Breast epithelium (tissue), 4 donors: ENCODE measurements around the gene TEAD1. TPM values are rescaled to one million over a fixed set of nuclear protein-coding genes. Genes with fewer than 3 reads are reported as not detected.

Experiments
- DNase-seq, 2 donors: peaks; one replicate each; pipeline ENCODE4 v3.0.0-alpha.2; 2019; ENCODE audit warnings: low spot score in 2 of 2
- H3K27ac ChIP-seq, 2 donors: fragments of 200-600 bp; sonication (generic) in 1 of 2; one replicate each; pipeline ENCODE4 v1.5.1; 2016 to 2019; ENCODE audit warnings: mild to moderate bottlenecking in 1 of 2
- H3K27me3 ChIP-seq, 2 donors: fragments of 200-600 bp; sonication (generic) in 1 of 2; one replicate each; pipeline versions ENCODE4 v1.5.1 to v1.6.0; 2017 to 2019; ENCODE audit warnings: control low read depth in 1 of 2, mild to moderate bottlenecking in 1 of 2
- H3K36me3 ChIP-seq: fragments of 200-600 bp; one replicate; pipeline ENCODE4 v1.5.1; 2019
- H3K4me1 ChIP-seq, 2 donors: fragments of 200-600 bp; sonication (generic); one replicate each; pipeline ENCODE4 v1.5.1; 2016 to 2019; ENCODE audit warnings: control low read depth in 1 of 2
- H3K4me3 ChIP-seq, 3 donors: fragments of 200-600 bp; sonication (generic); 1 replicate in 2 of 3; 2 replicates in 1 of 3; pipeline ENCODE4 v1.5.1; 2016 to 2019; ENCODE audit warnings: mild to moderate bottlenecking in 3 of 3, moderate library complexity in 2 of 3
- H3K9me3 ChIP-seq, 2 donors: fragments of 200-600 bp; sonication (generic) in 1 of 2; one replicate each; pipeline ENCODE4 v1.5.1; 2016 to 2019; ENCODE audit warnings: control low read depth in 1 of 2
- POLR2A ChIP-seq: fragments of 450-650 bp; IDR thresholded peaks from one replicate; pipeline ENCODE4 v1.6.1; 2016; ENCODE audit warnings: antibody characterized with exemption, mild to moderate bottlenecking, moderate library complexity
- POLR2AphosphoS5 ChIP-seq, 3 donors: sonication (generic); formaldehyde crosslinking; IDR thresholded peaks; one replicate each; pipeline ENCODE4 v1.6.1; 2017; ENCODE audit warnings: antibody characterized with exemption in 3 of 3
- intact Hi-C: fragments of 100-400 bp; cut with DNase I; formaldehyde crosslinking; loops from one replicate; pipeline ENCODE4 v1.15.1; 2023; ENCODE audit warnings: low total_unique reads
- total RNA-seq, 3 donors: library from RNA; depleted of rRNA; stranded (reverse); fragments of >200 nt; gene quantifications; one replicate each; pipeline ENCODE4 v1.1.0, GENCODE V29; 2016
- TF ChIP-seq, protein P1 (sequence below), 3 donors: fragments of 450-650 bp; IDR thresholded peaks; one replicate each; pipeline ENCODE4 v1.5.1; 2016 to 2017; ENCODE audit warnings: antibody characterized with exemption in 3 of 3, mild to moderate bottlenecking in 3 of 3, moderate library complexity in 3 of 3

Gene TEAD1
- total RNA-seq, 3 donors from 2014 or later = 67.8 to 110 (median 80.1) TPM

DNA sequence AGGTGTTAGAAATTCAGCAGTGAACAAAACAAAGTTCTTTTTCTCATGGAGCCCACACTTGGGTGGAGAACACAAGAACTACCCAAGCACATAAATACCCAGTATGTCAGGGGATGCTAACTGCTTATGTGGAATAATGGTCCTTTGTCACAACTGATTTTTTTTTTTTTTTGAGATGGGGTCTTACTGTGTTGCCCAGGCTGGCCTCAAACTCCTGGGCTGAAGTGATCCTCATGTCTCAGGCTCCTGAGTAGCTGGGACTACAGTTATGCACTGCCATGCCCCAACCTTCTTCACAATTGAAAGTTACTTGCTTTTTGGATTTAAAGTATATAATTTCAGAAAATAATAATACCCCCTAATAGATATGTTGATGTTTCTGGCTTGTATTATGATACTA is 212.3 kb downstream of the TEAD1 start:
- no peak for DNase-seq
- H3K27ac ChIP-seq = no peak overlapping the region
- intact Hi-C loops = loop anchor here (10.0 kb wide), 1 partner anchor 212 kb away; the partner anchor contains the start of gene TEAD1
- TF ChIP-seq POLR2AphosphoS5 (IDR thresholded peaks at IDR 0.05) (no peak), POLR2A (no peak)
- TF ChIP-seq, protein P1, sequence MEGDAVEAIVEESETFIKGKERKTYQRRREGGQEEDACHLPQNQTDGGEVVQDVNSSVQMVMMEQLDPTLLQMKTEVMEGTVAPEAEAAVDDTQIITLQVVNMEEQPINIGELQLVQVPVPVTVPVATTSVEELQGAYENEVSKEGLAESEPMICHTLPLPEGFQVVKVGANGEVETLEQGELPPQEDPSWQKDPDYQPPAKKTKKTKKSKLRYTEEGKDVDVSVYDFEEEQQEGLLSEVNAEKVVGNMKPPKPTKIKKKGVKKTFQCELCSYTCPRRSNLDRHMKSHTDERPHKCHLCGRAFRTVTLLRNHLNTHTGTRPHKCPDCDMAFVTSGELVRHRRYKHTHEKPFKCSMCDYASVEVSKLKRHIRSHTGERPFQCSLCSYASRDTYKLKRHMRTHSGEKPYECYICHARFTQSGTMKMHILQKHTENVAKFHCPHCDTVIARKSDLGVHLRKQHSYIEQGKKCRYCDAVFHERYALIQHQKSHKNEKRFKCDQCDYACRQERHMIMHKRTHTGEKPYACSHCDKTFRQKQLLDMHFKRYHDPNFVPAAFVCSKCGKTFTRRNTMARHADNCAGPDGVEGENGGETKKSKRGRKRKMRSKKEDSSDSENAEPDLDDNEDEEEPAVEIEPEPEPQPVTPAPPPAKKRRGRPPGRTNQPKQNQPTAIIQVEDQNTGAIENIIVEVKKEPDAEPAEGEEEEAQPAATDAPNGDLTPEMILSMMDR (IDR thresholded peaks at IDR 0.05) = no peak
- no peak overlapping the region for H3K4me3 ChIP-seq
- no peaks in the 10 kb centered on the region for H3K4me1 ChIP-seq
- no peaks in the 10 kb centered on the region for H3K9me3 ChIP-seq
- H3K36me3 ChIP-seq = no peaks in the 10 kb centered on the region
- no peaks in the 10 kb centered on the region for H3K27me3 ChIP-seq

DNA sequence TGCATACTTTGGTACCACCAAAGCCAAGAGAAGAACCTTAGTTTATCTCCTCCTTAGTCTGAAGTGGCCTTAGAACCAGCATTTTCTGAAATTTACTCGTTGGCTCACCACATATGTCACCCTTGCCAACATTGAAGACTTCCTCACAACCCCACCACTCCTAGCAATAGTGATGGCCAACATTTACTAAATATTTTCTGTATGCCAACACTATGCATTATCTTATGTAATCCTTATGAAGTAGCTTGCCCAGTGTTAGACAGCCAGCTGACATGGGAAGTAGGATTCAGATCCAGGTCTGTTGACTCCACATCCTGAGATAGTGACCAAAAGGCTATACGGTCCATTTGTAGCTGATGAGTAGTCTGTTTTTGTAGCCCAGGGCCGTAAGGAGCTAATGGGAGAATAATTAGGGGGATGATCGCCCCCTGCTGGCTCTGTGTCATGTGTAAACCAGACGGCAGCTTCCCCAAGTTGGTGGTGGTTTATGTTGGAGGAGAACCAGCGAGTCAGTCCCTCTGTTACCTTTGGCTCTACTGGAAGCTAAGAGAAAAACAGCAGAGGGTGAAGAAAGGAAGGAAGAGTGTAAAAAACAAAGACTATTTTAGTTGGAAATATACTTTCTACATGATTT is 214.4 kb downstream of the TEAD1 start:
- H3K4me1 ChIP-seq = peaks cover 0 to under 1% of the 10 kb centered on the region in 2 donors
- no peak overlapping the region for H3K4me3 ChIP-seq
- no peaks in the 10 kb centered on the region for H3K9me3 ChIP-seq
- intact Hi-C loops = loop anchor here (10.0 kb wide), 1 partner anchor 214 kb away; the partner anchor contains the start of gene TEAD1
- H3K36me3 ChIP-seq = no peaks in the 10 kb centered on the region
- no peaks in the 10 kb centered on the region for H3K27me3 ChIP-seq
- peak; percentile 79 to 83 for DNase-seq
- TF ChIP-seq POLR2AphosphoS5 (IDR thresholded peaks at IDR 0.05) = peak in 1 of 3 donors; percentile 41
- TF ChIP-seq, protein P1 (IDR thresholded peaks at IDR 0.05) = peak; percentile 70 to 81 (median 78)
- TF ChIP-seq POLR2A = no peak
- H3K27ac ChIP-seq = peak overlapping the region; percentile 68 to 77

DNA sequence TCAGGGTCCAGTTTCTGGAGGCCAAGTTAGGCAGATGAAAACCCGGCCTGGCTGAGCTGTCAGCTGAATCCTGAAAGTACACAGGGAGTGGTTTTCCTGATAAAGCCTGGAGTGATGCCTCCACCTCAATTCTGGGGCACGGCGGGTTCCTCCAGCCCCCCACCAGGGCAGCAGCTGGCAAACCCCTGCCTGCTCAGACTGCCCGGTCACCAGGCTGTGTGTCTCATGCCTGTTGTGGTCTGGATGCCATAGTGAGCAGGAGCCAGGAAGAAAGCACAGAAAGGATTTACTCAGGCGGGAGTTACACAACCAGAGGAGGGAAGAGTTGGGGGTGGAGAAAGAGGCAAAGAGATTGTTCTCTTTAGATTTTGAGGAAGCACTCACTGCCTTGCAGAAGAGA is 215.0 kb downstream of the TEAD1 start:
- H3K4me3 ChIP-seq = no peak overlapping the region
- DNase-seq = peak in 1 of 2 donors; percentile 45
- H3K4me1 ChIP-seq = peaks cover 0 to 4% of the 10 kb centered on the region in 2 donors

GRCh38 chr11:12890476-12890875 is 216.3 kb downstream of the TEAD1 start:
- intact Hi-C loops = loop anchor here (10.0 kb wide), 1 partner anchor 566 kb away; no protein-coding TSS in a partner anchor
- Histone ChIP-seq H3K27me3 (no peaks in the 10 kb centered on the region), H3K4me3 (no peak overlapping the region), H3K27ac (no peak overlapping the region), H3K36me3 (no peaks in the 10 kb centered on the region), H3K9me3 (no peaks in the 10 kb centered on the region), H3K4me1 (peaks cover 0 to 4% of the 10 kb centered on the region in 2 donors)
- no peak for DNase-seq
- no peak for TF ChIP-seq POLR2AphosphoS5 (IDR thresholded peaks at IDR 0.05)
- TF ChIP-seq, protein P1 (IDR thresholded peaks at IDR 0.05) = no peak
- TF ChIP-seq POLR2A = no peak

More for the DNA sequence above, 215.0 kb downstream of the TEAD1 start:
- no peaks in the 10 kb centered on the region for H3K9me3 ChIP-seq
- TF ChIP-seq, protein P1 (IDR thresholded peaks at IDR 0.05) = no peak
- TF ChIP-seq POLR2A (no peak), POLR2AphosphoS5 (IDR thresholded peaks at IDR 0.05) (no peak)
- intact Hi-C loops = loop anchor here (10.0 kb wide), 1 partner anchor 214 kb away; the partner anchor contains the start of gene TEAD1
- H3K27ac ChIP-seq = peak overlapping the region; percentile 68 to 77
- no peaks in the 10 kb centered on the region for H3K36me3 ChIP-seq
- no peaks in the 10 kb centered on the region for H3K27me3 ChIP-seq
